ENCODE measurements around the gene RIOX2. TPM values are rescaled to one million over a fixed set of nuclear protein-coding genes. Genes with fewer than 3 reads are reported as not detected.

RIOX2 gene
- total RNA-seq, 6 experiments from 2014 or later: 10.9 to 27.6 (median 15.6) TPM

DNA sequence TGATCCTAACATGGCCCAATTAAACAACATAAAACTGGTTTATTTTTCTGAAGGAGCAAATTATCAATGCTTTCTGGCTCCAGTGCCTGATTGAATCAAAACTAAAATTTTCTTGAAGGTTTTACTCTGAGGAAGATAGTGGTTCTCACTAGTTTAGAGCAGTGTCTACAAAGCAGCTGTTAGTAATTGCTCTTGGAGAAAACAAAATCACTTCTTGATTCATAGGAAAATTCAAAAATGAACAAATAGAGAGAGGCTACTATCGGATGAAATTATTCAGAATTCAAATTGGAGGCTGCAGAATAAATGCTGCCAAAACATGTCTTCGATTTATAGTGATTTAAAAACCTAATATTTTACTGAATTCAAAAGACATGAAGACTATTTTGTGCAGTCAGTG, 15.1 kb upstream of the RIOX2 start:
- no peaks in the 10 kb centered on the region for H3K36me3 ChIP-seq
- no peaks in the 10 kb centered on the region for H3K9me3 ChIP-seq
- H3K27ac ChIP-seq: no peak overlapping the region
- H3K4me1 ChIP-seq: peaks cover 0 to 8% (median 0%) of the 10 kb centered on the region in 4 donors
- TF ChIP-seq, protein P1, sequence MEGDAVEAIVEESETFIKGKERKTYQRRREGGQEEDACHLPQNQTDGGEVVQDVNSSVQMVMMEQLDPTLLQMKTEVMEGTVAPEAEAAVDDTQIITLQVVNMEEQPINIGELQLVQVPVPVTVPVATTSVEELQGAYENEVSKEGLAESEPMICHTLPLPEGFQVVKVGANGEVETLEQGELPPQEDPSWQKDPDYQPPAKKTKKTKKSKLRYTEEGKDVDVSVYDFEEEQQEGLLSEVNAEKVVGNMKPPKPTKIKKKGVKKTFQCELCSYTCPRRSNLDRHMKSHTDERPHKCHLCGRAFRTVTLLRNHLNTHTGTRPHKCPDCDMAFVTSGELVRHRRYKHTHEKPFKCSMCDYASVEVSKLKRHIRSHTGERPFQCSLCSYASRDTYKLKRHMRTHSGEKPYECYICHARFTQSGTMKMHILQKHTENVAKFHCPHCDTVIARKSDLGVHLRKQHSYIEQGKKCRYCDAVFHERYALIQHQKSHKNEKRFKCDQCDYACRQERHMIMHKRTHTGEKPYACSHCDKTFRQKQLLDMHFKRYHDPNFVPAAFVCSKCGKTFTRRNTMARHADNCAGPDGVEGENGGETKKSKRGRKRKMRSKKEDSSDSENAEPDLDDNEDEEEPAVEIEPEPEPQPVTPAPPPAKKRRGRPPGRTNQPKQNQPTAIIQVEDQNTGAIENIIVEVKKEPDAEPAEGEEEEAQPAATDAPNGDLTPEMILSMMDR (IDR thresholded peaks at IDR 0.05): no peak
- TF ChIP-seq POLR2A (IDR thresholded peaks at IDR 0.05): no peak
- DNase-seq (no peak), ATAC-seq (no peak)
- intact Hi-C loops (cut with DNase I): no loop called here
- 88% methylated on average over 2 of the region's 2 CpGs for WGBS (ENCODE audit: insufficient coverage, low coverage, low lambda C conversion rate, missing lambda C conversion rate)
- no peaks in the 10 kb centered on the region for H3K27me3 ChIP-seq
- H3K4me3 ChIP-seq: no peak overlapping the region

DNA sequence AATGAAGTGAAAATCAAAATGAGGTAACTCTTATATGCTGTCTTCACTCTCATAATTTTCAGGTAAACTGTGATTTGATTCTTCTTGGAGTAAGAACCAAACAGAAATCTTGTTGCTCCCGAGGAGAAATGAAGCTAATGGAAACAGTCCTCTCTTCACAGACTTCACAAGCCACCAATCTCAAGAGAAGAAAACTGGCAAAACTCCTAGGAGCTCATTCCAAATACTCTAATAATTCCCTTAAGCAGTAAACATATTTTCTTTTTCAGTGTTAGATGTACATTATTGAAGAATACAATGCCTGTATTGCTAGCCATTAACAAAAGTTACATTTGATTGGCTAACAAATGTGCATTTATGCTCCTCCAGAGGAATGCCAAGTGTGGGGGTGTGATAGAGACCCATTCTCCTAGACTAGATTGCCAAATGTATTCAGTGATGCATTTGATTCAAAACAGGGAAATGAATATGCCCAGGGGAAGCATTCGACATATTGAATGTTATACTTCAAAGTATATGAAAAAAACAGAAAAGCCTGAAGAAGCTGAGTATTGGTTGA, 11.8 kb upstream of the RIOX2 start:
- TF ChIP-seq, protein P1 (IDR thresholded peaks at IDR 0.05): no peak
- no peak for TF ChIP-seq POLR2A (IDR thresholded peaks at IDR 0.05)
- DNase-seq (no peak), ATAC-seq (no peak)
- H3K9me3 ChIP-seq: no peaks in the 10 kb centered on the region
- no peaks in the 10 kb centered on the region for H3K36me3 ChIP-seq
- intact Hi-C loops (cut with DNase I): no loop called here
- no peaks in the 10 kb centered on the region for H3K27me3 ChIP-seq
- H3K4me3 ChIP-seq: no peak overlapping the region
- 64% methylated on average over 2 of the region's 2 CpGs for WGBS (ENCODE audit: insufficient coverage, low coverage, low lambda C conversion rate, missing lambda C conversion rate)
- H3K4me1 ChIP-seq: peaks cover 0 to 20% (median 0%) of the 10 kb centered on the region in 4 donors
- H3K27ac ChIP-seq: no peak overlapping the region

DNA sequence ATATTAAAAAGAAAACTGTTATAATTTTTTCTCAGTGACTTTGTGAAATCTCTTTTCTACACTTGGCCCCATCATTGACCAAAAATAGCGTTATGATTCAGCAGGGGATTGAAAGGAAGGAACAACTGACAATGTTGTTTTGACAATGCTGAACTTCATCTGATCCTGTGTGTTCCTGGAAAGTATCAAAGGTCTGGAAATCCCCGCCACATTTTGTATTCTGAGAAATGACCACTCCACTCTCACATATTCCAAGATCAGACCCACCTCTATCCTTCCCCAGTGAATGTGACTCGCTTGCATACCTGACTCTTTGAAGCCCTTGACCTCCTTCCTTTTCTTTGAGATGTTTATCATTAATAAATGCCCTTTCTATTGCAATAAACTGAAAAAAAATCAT, 9.7 kb upstream of the RIOX2 start:
- 20% methylated on average over 3 of the region's 3 CpGs for WGBS (ENCODE audit: insufficient coverage, low coverage, low lambda C conversion rate, missing lambda C conversion rate)
- no peak overlapping the region for H3K4me3 ChIP-seq
- no peaks in the 10 kb centered on the region for H3K36me3 ChIP-seq
- no peaks in the 10 kb centered on the region for H3K27me3 ChIP-seq
- TF ChIP-seq, protein P1 (IDR thresholded peaks at IDR 0.05): no peak
- TF ChIP-seq POLR2A (IDR thresholded peaks at IDR 0.05): no peak
- ATAC-seq (peak; percentile 79 to 92 (median 82)), DNase-seq (no peak)
- H3K27ac ChIP-seq: peak overlapping the region in 2 of 3 donors; percentile 56 to 61
- intact Hi-C loops (cut with DNase I): no loop called here
- no peaks in the 10 kb centered on the region for H3K9me3 ChIP-seq
- H3K4me1 ChIP-seq: peaks cover 0 to 20% (median 0%) of the 10 kb centered on the region in 4 donors

DNA sequence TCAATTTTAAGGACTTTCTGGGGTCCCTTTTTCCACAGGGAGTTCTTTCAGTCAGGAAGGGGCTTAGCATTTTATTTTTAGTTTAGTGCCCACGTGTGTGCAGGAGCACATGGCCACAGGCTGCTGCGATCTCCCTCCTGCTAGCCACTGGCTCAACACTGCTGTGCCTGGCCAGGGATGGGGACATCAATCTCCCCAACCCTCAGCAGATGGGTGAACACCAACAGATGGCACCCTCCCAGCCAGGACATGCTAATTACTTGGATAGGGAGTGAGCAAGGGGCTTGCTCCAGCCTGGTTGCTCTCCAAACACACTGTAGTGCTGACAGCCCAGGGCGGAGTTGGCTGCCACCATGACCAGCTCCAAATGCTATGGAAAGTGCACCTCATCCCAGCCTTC, 7.4 kb upstream of the RIOX2 start:
- WGBS (ENCODE audit: insufficient coverage, low coverage, low lambda C conversion rate, missing lambda C conversion rate): 84% methylated on average over 3 of the region's 3 CpGs
- Histone ChIP-seq H3K27me3 (no peaks in the 10 kb centered on the region), H3K27ac (no peak overlapping the region), H3K9me3 (no peaks in the 10 kb centered on the region), H3K4me1 (peaks cover 0 to 20% (median 0%) of the 10 kb centered on the region in 4 donors), H3K4me3 (no peak overlapping the region), H3K36me3 (no peaks in the 10 kb centered on the region)
- TF ChIP-seq, protein P1 (IDR thresholded peaks at IDR 0.05): no peak
- no peak for TF ChIP-seq POLR2A (IDR thresholded peaks at IDR 0.05)
- intact Hi-C loops (cut with DNase I): no loop called here
- DNase-seq: no peak
- ATAC-seq: no peak
